Caco-2 (cell line): ENCODE data around the gene ATP8B1. TPM values are rescaled to one million over a fixed set of nuclear protein-coding genes. Genes with fewer than 3 reads are reported as not detected.

Experiments used
- BruUV-seq: library from RNA; stranded (reverse); fragments of 400-500 nt; replicated peaks from 2 replicates; lab custom pipeline; 2021; lab: Mats Ljungman, UMichigan
- CTCF ChIA-PET: fragments of 300-600 bp; sonication (Branson Sonifier 250); formaldehyde crosslinking; loops from one replicate; lab custom pipeline; 2022; ENCODE audit warnings: antibody characterized with exemption; lab: Charles Lee
- POLR2A ChIA-PET: fragments of 300-600 bp; sonication (Branson Sonifier 250); formaldehyde crosslinking; loops from one replicate; lab custom pipeline; 2022; ENCODE audit warnings: antibody characterized with exemption; lab: Charles Lee
- DNase-seq, 2 experiments: peaks; one replicate each; pipeline versions ENCODE4 v3.0.0 to v3.0.0-alpha.2; 2020 to 2022
- H3K27me3 ChIP-seq: replicated peaks from 2 replicates; pipeline ENCODE4 v1.6.0; 2011; ENCODE audit warnings: low read length; ENCODE audit not compliant: control insufficient read depth, insufficient read depth
- H3K36me3 ChIP-seq: 2 replicates; pipeline ENCODE4 v1.5.1; 2011; ENCODE audit warnings: low read length; ENCODE audit not compliant: control insufficient read depth, insufficient read depth
- H3K4me1 ChIP-seq: fragments of 250-450 bp; sonication (Bioruptor Pico); 2 replicates; pipeline ENCODE4 v1.5.1; 2020; ENCODE audit warnings: mild to moderate bottlenecking
- H3K4me3 ChIP-seq: 2 replicates; pipeline ENCODE4 v1.5.1; 2011; ENCODE audit warnings: low read depth, mild to moderate bottlenecking, control low read depth, low read length
- H3K9me3 ChIP-seq: fragments of 250-450 bp; sonication (Bioruptor Pico); 2 replicates; pipeline ENCODE4 v1.5.1; 2020; ENCODE audit warnings: mild to moderate bottlenecking, moderate library complexity
- H3K27ac Mint-ChIP-seq: one replicate; pipeline ENCODE4 v1.8.0; 2022; ENCODE audit warnings: mixed read lengths; ENCODE audit not compliant: unreplicated experiment
- H3K27me3 Mint-ChIP-seq: one replicate; pipeline ENCODE4 v1.8.0; 2022; ENCODE audit warnings: mixed read lengths; ENCODE audit not compliant: insufficient read depth, unreplicated experiment
- H3K36me3 Mint-ChIP-seq: one replicate; pipeline ENCODE4 v1.8.0; 2022; ENCODE audit warnings: mild to moderate bottlenecking, mixed read lengths; ENCODE audit not compliant: insufficient read depth, unreplicated experiment
- H3K4me1 Mint-ChIP-seq: one replicate; pipeline ENCODE4 v1.8.0; 2022; ENCODE audit warnings: low read depth, mixed read lengths; ENCODE audit not compliant: unreplicated experiment
- H3K4me3 Mint-ChIP-seq: one replicate; pipeline ENCODE4 v1.8.0; 2022; ENCODE audit warnings: mild to moderate bottlenecking, moderate library complexity, mixed read lengths; ENCODE audit not compliant: unreplicated experiment
- H3K9me3 Mint-ChIP-seq: one replicate; pipeline ENCODE4 v1.8.0; 2022; ENCODE audit warnings: mixed read lengths; ENCODE audit not compliant: unreplicated experiment
- intact Hi-C: fragments of 100-400 bp; cut with micrococcal nuclease; formaldehyde crosslinking; loops from one replicate; pipeline ENCODE4 v1.10.0; 2022; ENCODE audit not compliant: unreplicated experiment
- total RNA-seq: library from RNA; stranded (reverse); gene quantifications from 2 replicates; pipeline ENCODE4 v1.2.3, GENCODE V29; 2022
- TF ChIP-seq, protein P1 (sequence below), 2 experiments: fragments of 200-600 bp in 1 of 2; IDR thresholded peaks; 1 replicate in 1 of 2; 2 replicates in 1 of 2; pipeline versions ENCODE4 v1.5.1 to v1.8.0; 2011 to 2022; ENCODE audit warnings: antibody characterized with exemption in 1 of 2, control low read depth in 1 of 2, inconsistent platforms in 1 of 2, low read depth in 1 of 2, low read length in 1 of 2, mild to moderate bottlenecking in 1 of 2, moderate library complexity in 1 of 2; ENCODE audit not compliant: insufficient read depth in 1 of 2, severe bottlenecking in 1 of 2, unreplicated experiment in 1 of 2

The ATP8B1 gene
- total RNA-seq, 1 experiment from 2014 or later = 31.6 TPM

DNA sequence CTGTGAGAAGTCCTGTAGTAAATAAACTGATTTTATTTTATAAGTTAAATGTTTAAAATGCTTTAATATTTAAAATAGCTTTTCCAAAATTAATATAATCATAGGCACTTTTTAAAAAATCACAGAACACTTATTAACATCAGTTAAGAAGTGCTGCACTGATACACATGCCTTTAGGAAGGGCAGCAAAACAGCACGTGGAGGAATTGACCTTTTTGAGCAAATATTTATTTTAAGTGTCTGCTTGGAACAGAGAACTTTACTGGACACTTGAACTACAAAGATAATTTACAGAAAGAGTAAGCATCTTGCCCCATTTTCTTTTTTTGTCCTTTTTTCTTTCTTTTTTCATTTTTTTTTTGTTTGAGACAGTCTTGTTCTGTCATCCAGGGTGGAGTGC is 93.8 kb downstream of the ATP8B1 start:
- Histone ChIP-seq H3K4me3 (no peak overlapping the region), H3K36me3 (0 out of 2 replicates have a peak, but pooled peaks cover 3% of the 10 kb centered on the region), H3K27me3 (no peaks in the 10 kb centered on the region), H3K9me3 (no peaks in the 10 kb centered on the region), H3K4me1 (peaks cover 19% of the 10 kb centered on the region)
- ChIA-PET POLR2A (no interaction called here), CTCF (no interaction called here)
- no TSS peak for BruUV-seq
- H3K36me3 Mint-ChIP-seq = peaks cover 16% of the 10 kb centered on the region
- intact Hi-C loops = no loop called here
- no peaks in the 10 kb centered on the region for H3K9me3 Mint-ChIP-seq
- no peak overlapping the region for H3K27ac Mint-ChIP-seq
- no peak overlapping the region for H3K4me3 Mint-ChIP-seq
- H3K27me3 Mint-ChIP-seq = no peaks in the 10 kb centered on the region
- TF ChIP-seq, protein P1, sequence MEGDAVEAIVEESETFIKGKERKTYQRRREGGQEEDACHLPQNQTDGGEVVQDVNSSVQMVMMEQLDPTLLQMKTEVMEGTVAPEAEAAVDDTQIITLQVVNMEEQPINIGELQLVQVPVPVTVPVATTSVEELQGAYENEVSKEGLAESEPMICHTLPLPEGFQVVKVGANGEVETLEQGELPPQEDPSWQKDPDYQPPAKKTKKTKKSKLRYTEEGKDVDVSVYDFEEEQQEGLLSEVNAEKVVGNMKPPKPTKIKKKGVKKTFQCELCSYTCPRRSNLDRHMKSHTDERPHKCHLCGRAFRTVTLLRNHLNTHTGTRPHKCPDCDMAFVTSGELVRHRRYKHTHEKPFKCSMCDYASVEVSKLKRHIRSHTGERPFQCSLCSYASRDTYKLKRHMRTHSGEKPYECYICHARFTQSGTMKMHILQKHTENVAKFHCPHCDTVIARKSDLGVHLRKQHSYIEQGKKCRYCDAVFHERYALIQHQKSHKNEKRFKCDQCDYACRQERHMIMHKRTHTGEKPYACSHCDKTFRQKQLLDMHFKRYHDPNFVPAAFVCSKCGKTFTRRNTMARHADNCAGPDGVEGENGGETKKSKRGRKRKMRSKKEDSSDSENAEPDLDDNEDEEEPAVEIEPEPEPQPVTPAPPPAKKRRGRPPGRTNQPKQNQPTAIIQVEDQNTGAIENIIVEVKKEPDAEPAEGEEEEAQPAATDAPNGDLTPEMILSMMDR (IDR thresholded peaks at IDR 0.05; ENCODE audit: insufficient read depth in 1 of 2, low read depth in 1 of 2, low read length in 1 of 2, severe bottlenecking in 1 of 2, unreplicated experiment in 1 of 2) = no peak
- peaks cover 25% of the 10 kb centered on the region for H3K4me1 Mint-ChIP-seq
- no peak for DNase-seq

DNA sequence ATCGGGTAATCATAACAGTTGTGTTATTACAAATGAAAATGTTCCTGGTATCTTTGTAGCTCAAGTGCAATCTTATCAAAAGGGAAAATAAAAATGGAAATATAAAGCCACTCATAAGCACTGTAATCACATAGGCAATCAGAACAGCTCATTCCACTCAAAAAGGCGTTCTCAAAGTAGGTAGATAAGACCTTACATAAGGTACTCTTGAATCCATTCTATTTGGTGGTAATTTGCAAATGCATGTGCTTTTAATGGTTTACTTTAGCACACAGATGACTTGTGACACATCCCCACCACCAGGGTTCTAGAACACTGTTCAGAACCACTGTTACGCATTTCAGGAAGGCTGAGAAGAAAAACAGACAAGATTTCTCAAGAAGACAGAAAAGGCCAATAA is 94.8 kb downstream of the ATP8B1 start:
- BruUV-seq = no TSS peak
- Mint-ChIP-seq H3K27ac (no peak overlapping the region), H3K9me3 (no peaks in the 10 kb centered on the region), H3K4me3 (no peak overlapping the region), H3K4me1 (peaks cover 25% of the 10 kb centered on the region), H3K27me3 (no peaks in the 10 kb centered on the region), H3K36me3 (peaks cover 9% of the 10 kb centered on the region)
- TF ChIP-seq, protein P1 (IDR thresholded peaks at IDR 0.05; ENCODE audit: insufficient read depth in 1 of 2, low read depth in 1 of 2, low read length in 1 of 2, severe bottlenecking in 1 of 2, unreplicated experiment in 1 of 2) = no peak
- Histone ChIP-seq H3K4me1 (peaks cover 19% of the 10 kb centered on the region), H3K27me3 (no peaks in the 10 kb centered on the region), H3K36me3 (no peaks in the 10 kb centered on the region), H3K4me3 (no peak overlapping the region), H3K9me3 (no peaks in the 10 kb centered on the region)
- POLR2A ChIA-PET = no interaction called here
- CTCF ChIA-PET = no interaction called here
- no peak for DNase-seq
- intact Hi-C loops = no loop called here

DNA sequence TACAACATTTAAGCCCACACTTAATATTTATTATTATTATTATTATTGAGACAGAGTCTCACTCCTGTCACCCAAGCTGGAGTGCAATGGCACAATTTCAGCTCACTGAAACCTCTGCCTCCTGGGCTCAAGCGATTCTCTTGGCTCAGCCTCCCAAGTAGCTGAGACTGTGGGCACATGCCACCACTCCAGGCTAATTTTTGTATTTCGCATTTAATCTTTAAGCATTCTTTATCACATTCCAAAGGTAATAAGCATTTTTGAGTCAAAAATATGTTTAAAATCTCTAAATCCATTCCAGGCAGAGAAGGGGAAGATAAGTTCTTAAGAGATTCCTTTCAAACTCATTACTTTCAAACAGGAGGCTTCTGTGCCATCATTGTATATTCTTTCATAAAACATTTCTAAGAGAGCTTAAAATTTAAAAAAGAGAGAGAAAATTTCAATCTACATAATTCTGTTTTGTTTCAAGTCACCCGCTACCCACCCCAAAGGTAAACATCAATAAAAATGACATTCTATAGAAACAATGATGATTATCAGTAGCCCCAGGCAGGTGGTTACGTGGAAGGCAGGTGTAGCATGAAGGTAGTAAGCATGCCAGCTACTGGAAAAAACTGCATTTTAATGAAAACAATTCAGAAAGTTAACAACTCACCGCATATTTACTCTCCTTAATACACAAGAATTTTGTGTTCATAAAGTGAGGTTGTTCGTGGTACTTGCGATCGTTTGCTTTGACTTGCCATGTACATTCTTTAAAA is 97.1 kb downstream of the ATP8B1 start:
- H3K27me3 ChIP-seq = no peaks in the 10 kb centered on the region
- intact Hi-C loops = no loop called here
- Mint-ChIP-seq H3K27me3 (no peaks in the 10 kb centered on the region), H3K27ac (peak overlapping the region; percentile 82), H3K4me3 (peak overlapping the region; percentile 32), H3K4me1 (peaks cover 25% of the 10 kb centered on the region), H3K36me3 (peaks cover 13% of the 10 kb centered on the region), H3K9me3 (no peaks in the 10 kb centered on the region)
- CTCF ChIA-PET = no interaction called here
- H3K9me3 ChIP-seq = no peaks in the 10 kb centered on the region
- DNase-seq = peak; percentile 34 to 64
- TF ChIP-seq, protein P1 (IDR thresholded peaks at IDR 0.05; ENCODE audit: insufficient read depth in 1 of 2, low read depth in 1 of 2, low read length in 1 of 2, severe bottlenecking in 1 of 2, unreplicated experiment in 1 of 2) = no peak
- BruUV-seq = no TSS peak
- peaks cover 1% of the 10 kb centered on the region; the same call in 1 of the 2 replicates for H3K36me3 ChIP-seq
- H3K4me1 ChIP-seq = peaks cover 14% of the 10 kb centered on the region; the same call in 1 of the 2 replicates
- H3K4me3 ChIP-seq = no peak overlapping the region
- POLR2A ChIA-PET = no interaction called here
